Measurements from ENCODE around the gene C10orf90. TPM values are rescaled to one million over a fixed set of nuclear protein-coding genes. Genes with fewer than 3 reads are reported as not detected.
A peak's percentile ranks its signal among the peaks of the same experiment; 100 is the strongest.

The C10orf90 gene
- total RNA-seq, 2 experiments from 2014 or later: not detected

DNA sequence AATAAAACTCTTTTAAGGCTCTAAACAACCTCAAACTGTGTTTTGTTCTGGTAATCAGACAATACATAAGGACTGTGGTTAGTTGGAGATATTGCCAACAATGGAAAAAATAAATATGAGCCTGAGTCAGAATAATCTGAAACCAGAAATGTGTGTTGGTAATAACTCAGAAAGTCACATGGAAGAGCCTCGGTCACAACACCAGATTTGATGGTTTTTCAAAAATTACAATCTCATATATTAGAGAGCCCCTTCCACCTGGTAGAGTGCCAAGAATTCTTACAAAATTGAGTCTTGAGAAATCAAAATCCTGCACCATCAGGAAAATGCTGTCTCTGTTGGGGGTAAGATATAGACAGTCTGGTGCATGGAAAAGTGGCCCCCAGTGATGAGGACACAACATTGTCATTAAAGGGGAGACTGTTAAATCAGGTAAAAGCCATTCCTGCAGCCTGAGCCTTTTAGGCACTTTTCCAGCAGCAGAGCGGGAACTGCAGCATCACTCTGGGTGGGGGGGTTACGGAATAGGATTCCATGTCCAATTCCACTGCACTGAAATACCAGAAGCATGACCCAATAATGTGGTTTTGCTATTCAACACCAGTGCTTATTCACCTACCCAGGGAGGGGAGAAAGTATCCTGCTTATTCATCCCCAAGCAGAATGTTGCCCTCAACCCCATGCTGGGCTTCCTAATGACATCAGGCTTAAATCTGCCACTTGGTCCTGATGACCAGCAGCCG lies 272.7 kb downstream of the C10orf90 start:
- no peak overlapping the region for H3K4me3 Mint-ChIP-seq
- DNase-seq (no peak), ATAC-seq (no peak)
- H3K9me3 Mint-ChIP-seq (ENCODE audit: low read depth): peaks cover 6% of the 10 kb centered on the region
- no peaks in the 10 kb centered on the region for H3K27me3 Mint-ChIP-seq
- no peaks in the 10 kb centered on the region for H3K4me1 Mint-ChIP-seq
- CTCF ChIA-PET: no interaction called here
- no peak overlapping the region for H3K27ac Mint-ChIP-seq
- no peaks in the 10 kb centered on the region for H3K36me3 Mint-ChIP-seq

DNA sequence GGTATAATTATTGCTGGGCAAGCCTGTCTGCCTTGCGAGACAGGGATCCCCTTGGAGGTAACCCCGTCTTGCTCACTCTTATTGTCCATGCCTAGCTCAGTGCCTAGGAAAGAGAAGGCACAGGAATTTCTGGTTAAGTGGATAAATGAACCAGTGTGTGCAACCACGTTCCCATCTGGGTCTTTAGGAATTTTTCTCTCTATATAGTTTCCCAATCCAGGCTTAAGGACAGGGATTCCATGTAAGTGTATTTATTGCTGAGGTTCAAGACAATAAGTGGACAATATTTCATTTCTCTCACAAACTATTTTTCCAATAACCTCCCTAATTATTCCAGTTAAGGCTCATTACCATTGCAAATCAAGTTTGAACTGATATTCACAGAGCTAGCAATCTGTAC lies 273.3 kb downstream of the C10orf90 start:
- Mint-ChIP-seq H3K4me3 (no peak overlapping the region), H3K27ac (no peak overlapping the region), H3K9me3 (ENCODE audit: low read depth) (peaks cover 6% of the 10 kb centered on the region), H3K36me3 (no peaks in the 10 kb centered on the region), H3K27me3 (no peaks in the 10 kb centered on the region), H3K4me1 (no peaks in the 10 kb centered on the region)
- CTCF ChIA-PET: no interaction called here
- ATAC-seq (no peak), DNase-seq (no peak)

DNA sequence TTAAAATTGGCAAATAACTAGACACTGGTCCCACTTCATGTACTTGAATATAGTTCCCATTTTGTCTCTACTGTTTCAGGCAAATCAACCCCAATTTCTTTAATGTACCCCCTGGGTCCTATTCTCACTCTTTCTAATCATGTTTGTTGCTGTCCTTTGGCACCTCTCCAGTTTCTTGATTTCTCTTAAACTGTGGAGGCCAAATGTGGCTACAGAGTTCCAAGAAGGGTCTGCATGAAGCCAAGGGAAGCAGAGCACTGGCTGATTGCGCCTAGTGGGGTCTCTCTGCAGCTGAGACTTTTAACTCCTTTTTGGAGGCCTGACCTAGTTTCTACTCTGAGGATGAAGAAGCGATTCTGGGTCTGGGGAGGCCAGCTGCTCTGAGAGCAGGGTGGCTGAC lies 275.5 kb downstream of the C10orf90 start:
- no peak overlapping the region for H3K27ac Mint-ChIP-seq
- H3K4me3 Mint-ChIP-seq: no peak overlapping the region
- no peaks in the 10 kb centered on the region for H3K4me1 Mint-ChIP-seq
- H3K27me3 Mint-ChIP-seq: peaks cover 3% of the 10 kb centered on the region
- ATAC-seq: no peak
- no peak for DNase-seq
- no peaks in the 10 kb centered on the region for H3K36me3 Mint-ChIP-seq
- H3K9me3 Mint-ChIP-seq (ENCODE audit: low read depth): peaks cover 6% of the 10 kb centered on the region
- CTCF ChIA-PET: no interaction called here

DNA sequence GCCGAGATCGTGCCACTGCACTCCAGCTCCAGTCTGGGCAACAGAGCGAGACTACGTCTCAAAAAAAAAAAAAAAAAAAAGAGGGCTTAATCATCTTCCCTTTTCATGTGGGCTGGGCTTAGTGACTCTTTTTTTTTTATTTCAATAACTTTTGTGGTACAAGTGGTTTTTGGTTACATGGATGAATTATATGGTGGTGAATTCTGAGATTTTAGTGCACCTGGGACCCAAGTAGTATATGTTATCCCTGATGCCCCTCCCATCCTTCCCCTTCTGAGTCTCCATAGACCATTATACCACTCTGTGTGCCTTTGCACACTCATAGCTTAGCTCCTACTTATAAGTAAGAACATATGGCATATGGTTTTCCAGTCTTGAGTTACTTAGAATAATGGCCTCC lies 277.4 kb downstream of the C10orf90 start:
- ATAC-seq (no peak), DNase-seq (no peak)
- Mint-ChIP-seq H3K4me1 (no peaks in the 10 kb centered on the region), H3K9me3 (ENCODE audit: low read depth) (peaks cover 6% of the 10 kb centered on the region), H3K27ac (no peak overlapping the region), H3K4me3 (no peak overlapping the region), H3K27me3 (peaks cover 11% of the 10 kb centered on the region), H3K36me3 (no peaks in the 10 kb centered on the region)
- CTCF ChIA-PET: no interaction called here

DNA sequence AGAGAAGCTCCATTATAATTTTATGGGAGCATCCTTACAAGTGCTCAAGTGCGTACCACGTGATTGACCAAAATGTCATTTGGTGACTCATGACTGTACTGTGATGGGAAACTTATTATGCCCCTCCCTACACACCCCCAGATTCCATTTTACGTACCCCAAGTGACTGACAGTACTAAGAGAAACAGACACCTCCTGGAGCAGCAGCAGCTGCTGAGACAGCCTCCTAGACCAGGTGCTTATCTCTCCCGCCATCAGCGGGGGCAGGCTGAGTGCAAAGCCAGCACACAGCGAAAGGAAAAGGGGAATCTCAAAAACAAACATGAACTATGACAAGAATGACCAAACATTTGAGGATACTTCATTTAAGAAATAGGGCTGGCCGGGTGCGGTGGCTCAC lies 278.0 kb downstream of the C10orf90 start:
- CTCF ChIA-PET: no interaction called here
- peaks cover 12% of the 10 kb centered on the region for H3K27me3 Mint-ChIP-seq
- no peak overlapping the region for H3K4me3 Mint-ChIP-seq
- peaks cover 6% of the 10 kb centered on the region for H3K9me3 Mint-ChIP-seq (ENCODE audit: low read depth)
- no peak overlapping the region for H3K27ac Mint-ChIP-seq
- no peak for ATAC-seq
- H3K4me1 Mint-ChIP-seq: no peaks in the 10 kb centered on the region
- no peaks in the 10 kb centered on the region for H3K36me3 Mint-ChIP-seq
- no peak for DNase-seq

DNA sequence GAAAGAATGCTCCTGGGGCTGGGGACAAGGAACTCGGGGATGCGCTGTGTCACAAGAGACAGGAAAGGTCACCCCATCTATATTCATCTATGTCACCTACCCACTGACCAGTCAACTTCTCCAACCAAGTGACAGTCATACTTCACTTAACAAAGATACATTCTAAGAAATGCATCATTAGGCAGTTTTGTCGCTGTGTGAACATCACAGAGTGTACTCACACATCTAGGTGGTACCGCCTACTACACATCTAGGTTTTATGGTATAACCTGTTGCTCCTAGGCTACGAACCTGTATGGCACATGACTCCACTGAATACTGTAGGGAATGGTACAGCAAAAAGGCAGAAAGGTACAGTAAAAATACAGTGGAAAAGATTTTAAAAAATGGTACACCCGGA lies 278.4 kb downstream of the C10orf90 start:
- peaks cover 2% of the 10 kb centered on the region for H3K36me3 Mint-ChIP-seq
- no peak overlapping the region for H3K4me3 Mint-ChIP-seq
- H3K27ac Mint-ChIP-seq: no peak overlapping the region
- H3K4me1 Mint-ChIP-seq: no peaks in the 10 kb centered on the region
- ATAC-seq (no peak), DNase-seq (no peak)
- peaks cover 16% of the 10 kb centered on the region for H3K27me3 Mint-ChIP-seq
- CTCF ChIA-PET: no interaction called here
- H3K9me3 Mint-ChIP-seq (ENCODE audit: low read depth): peaks cover 8% of the 10 kb centered on the region

DNA sequence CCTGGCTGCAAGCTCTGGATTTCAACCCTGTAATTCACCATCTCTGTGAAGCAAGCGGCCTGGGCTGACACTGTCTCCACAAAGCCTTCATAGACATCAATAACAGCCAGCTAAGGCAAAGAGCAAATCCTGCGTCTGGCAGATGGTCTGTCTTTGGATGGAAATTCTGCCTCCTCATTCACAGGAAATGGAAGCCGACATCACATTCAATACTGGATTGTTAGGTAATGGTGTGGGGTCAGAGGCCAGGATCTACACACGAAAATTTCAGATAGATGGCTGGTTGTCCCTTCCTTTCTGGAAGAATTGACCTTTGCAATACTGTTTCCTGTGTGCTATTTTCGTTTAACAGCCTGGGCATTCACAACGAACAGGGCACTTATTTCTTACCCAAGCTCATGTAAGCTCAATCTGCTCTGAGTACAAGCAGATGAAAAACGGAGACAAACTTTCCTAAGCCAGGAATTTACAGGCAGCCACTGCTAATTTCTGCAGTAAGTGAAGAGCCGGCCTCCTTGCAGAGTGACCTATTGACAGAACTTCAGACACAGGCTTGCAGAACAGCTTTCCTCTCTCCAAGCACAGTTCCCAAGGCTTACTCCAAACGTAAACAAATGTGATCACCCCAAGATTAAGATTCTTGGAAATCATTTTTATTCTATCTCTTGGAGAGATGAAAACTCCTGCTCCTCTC lies 279.2 kb downstream of the C10orf90 start:
- no peak for DNase-seq
- CTCF ChIA-PET: no interaction called here
- peaks cover 12% of the 10 kb centered on the region for H3K9me3 Mint-ChIP-seq (ENCODE audit: low read depth)
- no peak overlapping the region for H3K27ac Mint-ChIP-seq
- peaks cover 2% of the 10 kb centered on the region for H3K36me3 Mint-ChIP-seq
- no peak overlapping the region for H3K4me3 Mint-ChIP-seq
- no peaks in the 10 kb centered on the region for H3K4me1 Mint-ChIP-seq
- ATAC-seq: no peak
- H3K27me3 Mint-ChIP-seq: peaks cover 23% of the 10 kb centered on the region

DNA sequence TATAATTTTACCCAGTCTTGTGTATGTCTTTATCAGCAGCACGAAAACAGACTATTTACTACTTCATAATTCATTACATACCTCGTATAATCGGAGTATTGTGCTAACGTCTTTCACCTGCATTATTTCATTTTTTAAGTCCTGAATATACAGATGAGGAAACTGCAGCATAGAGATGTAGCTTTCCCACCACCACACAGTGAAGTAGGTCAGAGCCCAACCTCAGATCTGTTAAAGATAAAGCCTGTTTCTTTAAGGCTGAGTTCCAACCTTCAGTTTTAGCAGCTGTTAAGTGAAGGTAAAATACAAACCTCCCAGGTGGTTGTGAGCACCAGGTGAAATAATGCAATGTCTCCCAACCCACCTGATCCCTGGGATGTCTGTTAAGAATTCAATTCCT lies 280.2 kb downstream of the C10orf90 start:
- ATAC-seq (no peak), DNase-seq (no peak)
- Mint-ChIP-seq H3K9me3 (ENCODE audit: low read depth) (peaks cover 12% of the 10 kb centered on the region), H3K4me3 (no peak overlapping the region), H3K27me3 (peaks cover 28% of the 10 kb centered on the region), H3K27ac (no peak overlapping the region), H3K36me3 (peaks cover 2% of the 10 kb centered on the region), H3K4me1 (no peaks in the 10 kb centered on the region)
- CTCF ChIA-PET: no interaction called here

DNA sequence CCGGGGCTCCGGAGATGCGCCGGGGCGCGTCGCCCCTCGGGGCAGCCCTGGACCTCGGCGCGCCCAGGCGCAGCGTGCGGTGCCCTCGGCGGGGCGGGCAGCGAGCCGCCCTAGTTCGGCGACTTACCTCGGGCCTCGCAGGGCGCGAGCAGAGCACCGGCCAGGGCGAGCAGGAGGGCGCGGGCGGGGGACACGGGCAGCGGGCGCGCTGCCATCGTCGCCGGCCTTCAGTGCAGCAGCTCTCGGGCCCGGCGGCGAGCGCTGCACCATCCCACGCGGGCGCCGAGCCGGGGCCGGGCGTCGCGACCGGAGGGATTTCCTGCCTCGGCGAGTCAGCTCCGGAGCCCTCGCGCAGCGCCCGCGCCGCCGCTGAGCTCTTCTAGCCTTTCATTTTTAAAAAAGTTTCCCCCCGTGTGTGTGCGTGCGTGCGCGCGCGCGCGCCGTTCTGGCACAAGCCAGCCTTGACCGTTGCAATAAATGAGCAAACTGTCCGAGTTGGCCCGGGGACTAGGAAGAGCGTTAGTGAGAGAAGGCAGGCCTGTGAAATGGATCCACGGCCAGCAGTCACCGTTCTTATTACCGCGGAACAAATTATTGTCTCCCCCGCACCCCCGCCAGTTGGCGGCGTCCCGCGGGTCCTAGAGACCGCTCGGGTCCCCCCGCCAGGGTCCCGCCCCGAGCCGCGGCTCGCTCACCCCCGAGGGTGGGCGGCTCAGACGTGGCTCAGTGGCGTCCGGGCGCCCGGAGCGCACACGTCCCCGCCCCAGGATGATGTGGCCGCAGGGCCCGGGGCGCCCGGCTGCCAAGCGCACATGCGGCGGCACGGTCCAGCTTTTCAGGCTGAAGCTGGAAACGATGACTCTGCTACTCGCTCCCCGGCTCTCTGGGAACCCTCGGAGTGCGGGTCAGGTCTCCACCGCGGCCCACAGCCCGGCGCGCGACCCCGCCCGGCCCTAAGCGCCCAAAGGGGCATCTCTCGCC lies 282.3 kb downstream of the C10orf90 start, which contains the start of gene ADAM12:
Gene ADAM12, minus strand, starts transcription at position 547 of the 981 bp plus-strand sequence. Its CDS starts 332 bp downstream, at position 215.
- ATAC-seq: no peak
- CTCF ChIA-PET: no interaction called here
- Mint-ChIP-seq H3K9me3 (ENCODE audit: low read depth) (peaks cover 8% of the 10 kb centered on the region), H3K36me3 (peaks cover 2% of the 10 kb centered on the region), H3K27ac (peak within 1 kb of the TSS; percentile 60), H3K4me1 (no peaks in the 10 kb centered on the region), H3K27me3 (peaks cover 28% of the 10 kb centered on the region), H3K4me3 (no peak within 1 kb of the TSS)
- no peak for DNase-seq

DNA sequence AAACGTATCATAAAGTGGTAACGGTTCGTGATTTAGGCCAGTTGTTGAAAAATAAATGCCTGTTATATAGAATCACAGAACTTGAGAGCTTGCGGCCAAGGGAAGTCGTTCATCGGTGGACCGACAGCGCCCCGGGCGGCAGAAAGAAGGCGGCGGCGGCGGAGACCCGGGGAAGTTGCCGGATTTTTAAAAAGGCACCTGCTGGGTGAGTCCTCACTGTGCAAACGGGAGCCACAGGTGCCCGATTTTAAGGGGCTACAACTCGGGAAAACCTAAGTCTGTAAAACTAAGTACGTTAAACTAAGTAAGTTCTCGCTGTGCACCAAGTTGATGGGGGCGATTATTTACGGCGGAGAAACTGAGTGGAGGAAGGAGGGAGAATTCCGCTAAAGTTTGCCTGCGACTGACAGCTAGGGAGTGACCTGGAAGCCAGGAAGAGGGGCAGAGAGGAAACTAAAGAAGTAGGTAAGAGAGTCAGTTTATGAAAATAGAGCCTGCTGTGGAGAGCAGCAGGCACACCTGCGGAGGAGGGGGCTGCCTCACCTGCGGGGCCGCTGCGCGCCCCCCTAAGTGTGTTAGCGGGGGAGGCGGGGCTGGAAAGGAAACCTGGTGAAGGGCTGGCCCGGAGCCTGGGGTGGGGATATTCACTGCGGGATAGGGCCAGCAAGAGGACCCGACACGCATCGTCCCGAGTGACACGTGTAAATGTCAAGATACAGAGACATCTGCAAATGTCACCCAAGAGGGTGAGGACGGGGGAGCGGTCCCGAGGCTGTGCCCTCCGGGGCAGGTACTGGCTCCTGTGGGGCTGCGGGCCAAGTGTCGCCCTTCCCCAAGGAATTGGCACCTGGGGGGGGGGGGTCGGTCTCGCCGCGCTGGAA lies 283.2 kb downstream of the C10orf90 start:
- Mint-ChIP-seq H3K4me3 (no peak overlapping the region), H3K4me1 (no peaks in the 10 kb centered on the region), H3K27me3 (peaks cover 28% of the 10 kb centered on the region), H3K27ac (peak overlapping the region; percentile 62), H3K36me3 (peaks cover 2% of the 10 kb centered on the region), H3K9me3 (ENCODE audit: low read depth) (peaks cover 8% of the 10 kb centered on the region)
- CTCF ChIA-PET: no interaction called here
- ATAC-seq (no peak), DNase-seq (no peak)

DNA sequence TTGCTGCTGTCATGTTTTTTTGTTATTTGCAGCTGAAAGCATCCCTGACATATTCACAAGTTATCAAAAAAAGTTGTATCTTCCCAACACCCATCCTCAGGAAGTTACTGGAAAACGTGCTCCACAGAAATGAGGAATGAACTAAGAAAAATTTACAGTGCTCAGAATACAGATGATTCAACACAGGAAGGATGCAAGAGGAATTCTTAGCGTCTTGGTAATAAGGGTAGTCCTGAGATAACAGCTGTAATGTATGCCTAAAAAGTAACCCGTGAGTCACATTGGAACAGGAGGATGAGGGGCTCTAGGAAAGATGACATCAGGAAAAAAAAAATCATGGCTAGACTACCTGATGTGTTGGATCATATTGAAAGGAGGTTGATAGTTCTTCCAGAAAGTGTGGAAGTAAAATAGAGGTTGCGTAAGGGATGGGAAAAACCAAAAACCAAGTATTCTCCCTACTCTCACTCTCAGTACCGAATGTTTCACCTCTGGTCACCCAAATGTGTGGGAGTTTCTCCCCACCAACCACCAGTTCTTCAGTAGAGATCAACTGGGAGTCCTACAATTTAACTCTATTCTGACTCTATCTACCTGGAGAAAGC lies 286.1 kb downstream of the C10orf90 start:
- no peak overlapping the region for H3K27ac Mint-ChIP-seq
- DNase-seq (no peak), ATAC-seq (no peak)
- CTCF ChIA-PET: no interaction called here
- H3K4me3 Mint-ChIP-seq: no peak overlapping the region
- H3K36me3 Mint-ChIP-seq: peaks cover 2% of the 10 kb centered on the region
- no peaks in the 10 kb centered on the region for H3K4me1 Mint-ChIP-seq
- peaks cover 21% of the 10 kb centered on the region for H3K27me3 Mint-ChIP-seq
- H3K9me3 Mint-ChIP-seq (ENCODE audit: low read depth): peaks cover 10% of the 10 kb centered on the region

DNA sequence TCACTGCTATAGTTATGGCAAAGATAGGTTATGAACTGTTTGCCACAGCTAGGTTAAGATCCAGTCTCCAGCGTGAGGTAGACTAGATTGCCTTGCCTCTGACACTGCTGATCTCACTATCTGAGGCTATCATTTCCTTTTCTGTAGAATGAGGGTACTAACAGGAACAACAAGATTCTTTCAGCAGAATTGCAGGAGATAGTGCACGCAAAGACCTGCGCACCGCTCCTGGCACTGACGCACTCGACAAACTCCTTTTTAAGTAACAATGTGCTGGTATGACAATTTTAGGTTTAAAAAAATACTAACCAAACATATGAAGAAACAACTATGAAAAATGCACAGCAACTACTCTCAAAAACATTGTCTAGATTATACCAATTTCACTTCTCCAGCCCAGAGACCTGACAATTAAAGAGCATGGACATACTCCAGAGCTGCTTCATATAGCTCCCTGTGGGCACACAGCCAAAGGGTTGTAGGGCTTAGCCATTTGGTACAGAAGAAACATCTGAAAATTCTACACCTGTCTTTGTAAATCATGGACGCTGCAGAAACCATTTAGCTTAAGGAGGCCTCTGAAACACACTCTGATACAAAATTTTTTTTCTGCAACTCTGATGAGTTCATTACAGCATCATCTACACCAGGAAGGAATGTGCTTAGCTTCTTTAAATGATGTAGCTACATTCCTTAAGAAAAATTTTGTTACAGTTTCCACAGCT lies 290.0 kb downstream of the C10orf90 start:
- CTCF ChIA-PET: no interaction called here
- Mint-ChIP-seq H3K4me1 (no peaks in the 10 kb centered on the region), H3K36me3 (no peaks in the 10 kb centered on the region), H3K4me3 (no peak overlapping the region), H3K27me3 (no peaks in the 10 kb centered on the region), H3K27ac (no peak overlapping the region), H3K9me3 (ENCODE audit: low read depth) (peaks cover 5% of the 10 kb centered on the region)
- ATAC-seq (no peak), DNase-seq (no peak)

Data from activated CD8-positive, alpha-beta memory T cell treated with anti-CD3 and anti-CD28 coated beads, Interleukin-2, amount 10 ng/mL, durations not matched to agents 7 days and 5 days (primary cell).